ENCODE measurements around the gene PRSS56.

Gene PRSS56

DNA sequence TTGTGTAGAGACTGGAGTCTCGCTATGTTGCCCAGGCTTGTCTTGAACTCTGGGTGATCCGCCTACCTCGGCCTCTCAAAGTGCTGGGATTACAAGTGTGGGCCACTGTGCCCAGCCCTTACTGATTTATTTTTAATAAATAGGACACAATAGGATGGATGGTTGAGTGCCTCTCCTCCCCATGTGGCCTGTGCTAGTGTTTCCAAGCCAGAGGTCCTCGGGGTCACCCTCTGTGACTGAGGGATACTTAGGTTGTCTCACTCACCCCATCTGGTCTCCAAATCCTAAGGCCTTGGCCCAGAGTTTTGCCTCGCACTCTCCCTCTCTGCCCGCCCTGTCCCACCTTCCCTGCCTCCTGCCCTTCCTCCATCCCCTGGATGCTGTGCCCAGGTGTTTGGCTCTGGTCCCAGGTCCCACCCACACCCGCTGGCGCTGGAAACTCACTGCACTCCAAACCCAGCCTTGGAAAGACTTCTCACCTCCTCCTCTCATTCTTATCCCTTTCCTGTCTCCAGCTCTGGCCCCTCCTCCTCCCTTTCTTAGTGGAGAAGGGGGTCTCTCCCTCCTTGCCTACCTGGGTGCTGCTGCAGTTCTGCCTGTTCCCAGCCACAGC is 27.8 kb upstream of the PRSS56 start:
- Mint-ChIP-seq H3K4me1 (ENCODE audit: low read depth) (no peaks in the 10 kb centered on the region), H3K36me3 (ENCODE audit: low read depth) (peaks cover 1% of the 10 kb centered on the region), H3K27ac (no peak overlapping the region), H3K27me3 (ENCODE audit: low read depth) (peaks cover 31% of the 10 kb centered on the region), H3K4me3 (no peak overlapping the region), H3K9me3 (no peaks in the 10 kb centered on the region)

DNA sequence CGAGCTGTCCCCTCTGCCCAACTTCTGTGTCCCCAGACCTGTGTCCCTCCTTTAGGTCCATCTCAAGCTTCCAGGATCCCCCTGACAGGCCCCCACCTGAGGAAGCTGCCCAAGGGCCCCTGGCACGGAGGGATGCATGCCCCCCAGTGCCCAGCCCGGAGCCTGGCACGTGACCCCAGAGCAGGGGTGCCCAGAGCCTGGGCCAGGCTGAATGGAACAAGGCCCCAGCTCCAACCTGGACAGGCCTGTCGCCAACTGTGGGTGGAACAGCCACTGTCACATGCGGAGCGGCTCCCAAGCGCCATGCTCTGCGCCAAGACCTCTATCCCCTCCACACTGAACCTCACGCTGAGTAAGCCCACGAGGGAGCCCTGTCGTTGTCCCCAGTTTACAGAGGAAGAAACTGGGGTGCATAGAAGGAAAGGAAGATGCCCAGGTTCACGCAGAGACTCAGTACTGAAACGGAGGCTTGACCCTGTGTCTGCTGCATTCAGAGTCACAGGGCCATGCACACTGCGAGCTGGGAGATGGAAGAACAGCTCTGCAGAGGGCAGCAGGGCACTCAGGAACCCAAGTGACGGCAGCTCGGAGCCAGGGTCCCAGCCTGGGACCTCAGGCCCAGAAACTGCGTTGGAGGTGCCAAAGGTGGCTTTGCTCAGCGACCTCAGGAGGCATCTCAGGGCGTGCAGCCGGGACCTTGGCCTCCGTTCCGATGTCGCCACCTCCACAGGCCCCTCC is 27.1 kb upstream of the PRSS56 start:
- Mint-ChIP-seq H3K36me3 (ENCODE audit: low read depth) (peaks cover 1% of the 10 kb centered on the region), H3K4me3 (no peak overlapping the region), H3K27me3 (ENCODE audit: low read depth) (peaks cover 28% of the 10 kb centered on the region), H3K4me1 (ENCODE audit: low read depth) (no peaks in the 10 kb centered on the region), H3K9me3 (no peaks in the 10 kb centered on the region), H3K27ac (no peak overlapping the region)

DNA sequence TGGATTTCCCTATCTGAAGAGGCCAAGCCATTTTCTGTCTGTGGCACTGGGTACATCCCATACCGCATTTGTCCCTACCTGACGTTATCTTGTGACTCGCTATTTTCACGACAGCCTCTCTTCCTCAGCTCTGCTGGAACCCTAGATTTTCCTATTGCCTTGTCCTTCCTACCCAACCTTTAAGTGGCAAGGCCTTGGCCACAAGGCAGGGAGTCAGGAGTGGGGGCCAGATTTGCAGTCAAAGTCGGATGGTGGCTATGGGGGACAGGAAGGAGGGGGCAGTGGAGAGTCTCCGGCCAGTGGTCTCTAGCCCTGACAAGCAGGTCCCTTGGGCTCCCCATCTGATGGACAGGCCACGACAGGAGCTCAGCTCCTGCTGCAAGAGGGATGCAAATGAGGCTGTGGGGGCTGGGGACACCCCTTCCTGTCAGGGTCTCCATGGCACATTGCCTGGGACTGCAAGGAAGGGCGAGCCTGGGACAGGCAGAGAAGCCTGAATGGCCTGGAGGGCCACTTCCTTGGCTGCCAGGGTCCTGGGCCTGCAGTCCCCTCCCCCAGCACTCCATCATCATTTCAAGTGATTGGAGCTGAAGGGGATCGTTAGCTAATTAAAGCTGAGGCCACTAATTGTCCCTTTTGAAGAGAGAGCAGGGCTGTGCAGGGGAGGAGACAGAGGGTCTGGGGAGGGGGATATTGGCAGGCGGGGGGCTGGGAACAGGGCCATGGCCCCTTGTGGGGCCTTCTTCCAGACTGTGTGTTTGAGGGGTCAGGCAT is 26.3 kb upstream of the PRSS56 start:
- Mint-ChIP-seq H3K4me1 (ENCODE audit: low read depth) (no peaks in the 10 kb centered on the region), H3K4me3 (no peak overlapping the region), H3K9me3 (no peaks in the 10 kb centered on the region), H3K36me3 (ENCODE audit: low read depth) (peaks cover 1% of the 10 kb centered on the region), H3K27me3 (ENCODE audit: low read depth) (peaks cover 20% of the 10 kb centered on the region), H3K27ac (no peak overlapping the region)

DNA sequence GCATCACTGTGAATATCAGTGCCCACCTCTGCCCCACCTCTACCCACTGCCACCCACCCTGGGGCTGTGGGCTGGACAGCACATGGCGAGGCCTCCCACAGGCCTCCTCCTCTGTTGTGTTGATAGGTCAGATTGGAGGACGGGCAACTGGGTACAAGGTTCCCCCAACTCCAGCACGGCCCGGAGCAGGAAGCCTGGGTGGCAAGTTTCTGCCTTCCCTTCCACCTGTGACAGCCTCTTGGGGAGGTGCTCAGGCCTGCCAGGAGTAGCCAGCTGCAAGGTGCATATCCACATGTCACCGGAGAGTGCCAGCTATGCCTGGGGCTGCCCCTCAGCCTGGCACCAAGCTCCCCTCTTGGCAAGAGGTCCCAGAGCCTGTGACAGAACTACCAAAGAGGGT is 25.6 kb upstream of the PRSS56 start:
- H3K9me3 Mint-ChIP-seq, result no peaks in the 10 kb centered on the region
- H3K27ac Mint-ChIP-seq, result no peak overlapping the region
- no peak overlapping the region for H3K4me3 Mint-ChIP-seq
- peaks cover under 1% of the 10 kb centered on the region for H3K36me3 Mint-ChIP-seq (ENCODE audit: low read depth)
- H3K4me1 Mint-ChIP-seq (ENCODE audit: low read depth), result no peaks in the 10 kb centered on the region
- peaks cover 14% of the 10 kb centered on the region for H3K27me3 Mint-ChIP-seq (ENCODE audit: low read depth)

DNA sequence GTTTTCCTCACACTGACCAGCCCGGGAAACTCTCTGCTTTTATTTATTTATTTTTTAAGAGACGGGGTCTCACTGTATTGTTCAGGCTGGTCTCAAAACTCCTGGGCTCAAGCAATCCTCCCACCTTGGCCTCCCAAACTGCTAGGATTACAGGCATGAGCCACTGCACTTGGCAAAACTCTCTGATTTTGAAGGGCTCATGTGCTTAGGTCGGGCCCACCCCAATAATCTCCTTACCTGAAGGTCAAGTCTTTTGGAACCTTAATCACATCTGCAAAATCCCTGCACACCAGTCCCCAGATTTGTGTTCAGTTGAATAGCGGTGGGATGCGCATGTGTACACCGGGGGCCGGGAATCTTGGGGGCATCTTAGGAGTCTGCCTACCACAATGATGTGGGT is 24.9 kb upstream of the PRSS56 start:
- Mint-ChIP-seq H3K27me3 (ENCODE audit: low read depth) (peaks cover 9% of the 10 kb centered on the region), H3K27ac (no peak overlapping the region), H3K4me3 (no peak overlapping the region), H3K4me1 (ENCODE audit: low read depth) (no peaks in the 10 kb centered on the region), H3K36me3 (ENCODE audit: low read depth) (no peaks in the 10 kb centered on the region), H3K9me3 (no peaks in the 10 kb centered on the region)

DNA sequence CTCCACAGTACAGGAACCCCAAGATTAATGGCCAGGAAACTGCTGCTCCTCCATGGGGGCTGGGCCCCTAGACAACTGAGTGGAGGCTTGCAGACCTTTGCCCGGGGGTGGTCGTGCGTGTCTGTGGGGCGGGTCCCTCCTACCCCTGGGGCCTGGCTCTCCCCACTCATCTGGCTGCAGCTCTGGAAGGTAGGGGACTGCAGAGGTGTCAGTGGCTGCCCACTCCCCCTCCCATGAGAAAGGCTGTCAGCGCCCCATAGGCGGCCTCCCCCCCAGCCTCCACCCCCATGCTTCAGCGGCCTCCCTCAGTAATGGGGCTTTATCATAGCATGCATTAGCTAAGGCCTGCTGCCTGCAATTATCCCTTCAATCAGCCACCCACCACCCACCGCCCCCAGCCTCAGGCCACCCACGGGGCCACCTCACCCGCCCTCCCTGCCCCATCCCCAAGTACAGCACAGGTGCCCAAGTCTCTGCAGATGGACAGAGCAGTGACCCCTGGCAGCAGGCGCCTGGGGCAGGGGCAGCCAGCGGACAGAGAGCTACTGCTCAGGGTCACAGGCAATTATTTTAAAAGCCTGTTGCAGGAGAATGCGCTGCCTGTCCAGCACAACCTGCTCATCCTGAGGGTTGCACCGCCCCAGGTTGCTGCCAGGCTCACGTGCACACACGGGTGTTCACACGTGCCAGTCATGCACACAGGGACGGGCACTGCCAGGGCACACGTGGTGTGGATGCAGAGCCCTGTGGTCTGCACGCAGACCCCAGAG is 23.5 kb upstream of the PRSS56 start:
- peaks cover 4% of the 10 kb centered on the region for H3K27me3 Mint-ChIP-seq (ENCODE audit: low read depth)
- no peaks in the 10 kb centered on the region for H3K36me3 Mint-ChIP-seq (ENCODE audit: low read depth)
- no peak overlapping the region for H3K4me3 Mint-ChIP-seq
- H3K27ac Mint-ChIP-seq, result no peak overlapping the region
- H3K4me1 Mint-ChIP-seq (ENCODE audit: low read depth), result no peaks in the 10 kb centered on the region
- no peaks in the 10 kb centered on the region for H3K9me3 Mint-ChIP-seq

DNA sequence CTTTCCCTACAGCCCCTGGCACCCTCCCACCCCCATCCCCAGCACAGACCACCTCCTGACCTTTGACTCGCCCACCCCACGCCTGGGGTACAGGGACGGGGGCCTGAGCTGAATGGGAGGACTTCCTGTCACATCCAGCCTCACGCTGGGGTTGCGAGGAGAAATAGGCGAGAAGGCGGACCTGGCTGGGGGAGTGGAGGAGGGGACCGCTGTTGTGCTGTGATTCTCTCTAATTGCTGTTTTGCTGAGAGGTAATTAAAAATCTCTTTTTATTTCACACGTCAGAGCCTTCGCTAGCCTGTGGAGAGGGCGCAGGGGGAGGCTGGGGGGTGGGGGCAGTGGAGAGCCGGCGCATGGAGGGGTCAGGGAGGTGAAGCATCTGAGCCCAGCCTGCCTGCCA is 22.8 kb upstream of the PRSS56 start:
- Mint-ChIP-seq H3K27me3 (ENCODE audit: low read depth) (peaks cover 5% of the 10 kb centered on the region), H3K4me3 (no peak overlapping the region), H3K4me1 (ENCODE audit: low read depth) (no peaks in the 10 kb centered on the region), H3K36me3 (ENCODE audit: low read depth) (no peaks in the 10 kb centered on the region), H3K9me3 (no peaks in the 10 kb centered on the region), H3K27ac (no peak overlapping the region)

DNA sequence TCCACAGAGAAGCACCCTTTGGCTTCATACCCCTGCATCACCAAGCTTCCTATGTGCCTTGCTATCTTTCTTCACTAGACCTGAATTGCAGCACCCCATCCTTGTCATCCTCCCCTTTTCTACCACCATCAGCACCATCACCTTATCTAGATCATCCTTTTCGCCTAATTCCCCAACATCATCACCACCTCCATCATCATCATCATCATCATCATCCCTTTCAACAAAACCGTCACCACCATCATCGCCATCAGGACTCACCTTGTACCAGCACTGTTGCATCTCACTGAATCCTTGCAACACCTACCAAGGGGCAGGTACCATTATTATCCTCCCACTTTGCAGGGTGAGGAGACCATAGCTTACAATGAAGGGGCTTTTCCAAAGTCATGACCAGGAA is 21.7 kb upstream of the PRSS56 start:
- H3K27ac Mint-ChIP-seq, result no peak overlapping the region
- no peaks in the 10 kb centered on the region for H3K36me3 Mint-ChIP-seq (ENCODE audit: low read depth)
- H3K9me3 Mint-ChIP-seq, result no peaks in the 10 kb centered on the region
- H3K27me3 Mint-ChIP-seq (ENCODE audit: low read depth), result peaks cover 10% of the 10 kb centered on the region
- no peak overlapping the region for H3K4me3 Mint-ChIP-seq
- H3K4me1 Mint-ChIP-seq (ENCODE audit: low read depth), result peaks cover 2% of the 10 kb centered on the region

DNA sequence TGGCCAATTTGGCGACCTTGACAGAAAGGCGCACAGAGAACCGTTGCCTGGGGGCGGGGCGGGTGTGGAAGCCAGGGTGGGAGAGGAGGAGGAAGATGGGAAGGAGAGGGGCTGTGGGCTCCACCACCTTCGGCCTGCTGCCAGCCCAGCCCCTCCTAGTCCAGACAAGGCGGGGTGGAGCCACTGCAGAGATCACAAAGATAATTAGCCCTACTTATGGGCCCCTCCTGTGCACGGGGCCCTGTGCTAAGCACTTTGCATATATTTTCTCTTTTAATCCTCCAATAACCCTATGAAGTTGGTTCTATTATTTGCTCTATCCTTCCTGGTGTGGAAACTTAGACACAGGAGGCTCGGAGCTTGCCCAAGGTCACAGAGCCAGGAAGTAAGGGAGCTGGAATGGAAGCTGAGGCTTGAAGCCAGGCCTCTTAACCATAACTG is 18.8 kb upstream of the PRSS56 start:
- H3K4me1 Mint-ChIP-seq (ENCODE audit: low read depth), result peaks cover 4% of the 10 kb centered on the region
- no peak overlapping the region for H3K27ac Mint-ChIP-seq
- H3K36me3 Mint-ChIP-seq (ENCODE audit: low read depth), result no peaks in the 10 kb centered on the region
- no peaks in the 10 kb centered on the region for H3K9me3 Mint-ChIP-seq
- H3K27me3 Mint-ChIP-seq (ENCODE audit: low read depth), result peaks cover 32% of the 10 kb centered on the region
- H3K4me3 Mint-ChIP-seq, result no peak overlapping the region

DNA sequence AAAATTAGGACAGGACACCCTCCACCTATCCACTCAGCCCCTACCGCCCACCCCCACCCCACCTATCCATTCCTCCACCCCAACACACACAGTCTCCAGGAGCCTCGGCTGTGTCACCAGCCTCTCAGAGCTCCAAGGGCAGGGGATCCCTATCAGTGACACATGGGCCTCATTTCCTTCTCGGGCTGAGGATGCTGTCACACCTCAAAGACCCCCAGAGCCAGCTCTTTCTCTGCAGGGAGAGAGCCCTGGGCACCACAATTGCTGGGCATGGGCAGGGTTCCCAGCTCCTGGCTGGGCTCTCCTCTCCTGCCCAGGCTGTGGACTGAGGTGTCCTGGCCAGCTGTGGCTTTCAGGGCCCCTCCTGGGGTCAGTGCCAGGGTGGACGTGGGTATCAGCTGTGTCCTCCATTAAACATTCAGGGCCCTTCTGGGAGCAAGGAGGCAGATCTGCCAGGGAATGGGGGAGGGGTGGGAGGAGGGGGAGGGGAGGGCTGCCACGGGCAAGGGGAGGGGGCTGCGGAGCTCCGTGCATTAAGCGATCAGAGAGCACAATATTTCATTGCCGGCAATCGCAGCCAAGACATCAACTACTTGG is 18.3 kb upstream of the PRSS56 start:
- Mint-ChIP-seq H3K36me3 (ENCODE audit: low read depth) (no peaks in the 10 kb centered on the region), H3K27ac (no peak overlapping the region), H3K27me3 (ENCODE audit: low read depth) (peaks cover 32% of the 10 kb centered on the region), H3K4me1 (ENCODE audit: low read depth) (peaks cover 4% of the 10 kb centered on the region), H3K4me3 (no peak overlapping the region), H3K9me3 (no peaks in the 10 kb centered on the region)

DNA sequence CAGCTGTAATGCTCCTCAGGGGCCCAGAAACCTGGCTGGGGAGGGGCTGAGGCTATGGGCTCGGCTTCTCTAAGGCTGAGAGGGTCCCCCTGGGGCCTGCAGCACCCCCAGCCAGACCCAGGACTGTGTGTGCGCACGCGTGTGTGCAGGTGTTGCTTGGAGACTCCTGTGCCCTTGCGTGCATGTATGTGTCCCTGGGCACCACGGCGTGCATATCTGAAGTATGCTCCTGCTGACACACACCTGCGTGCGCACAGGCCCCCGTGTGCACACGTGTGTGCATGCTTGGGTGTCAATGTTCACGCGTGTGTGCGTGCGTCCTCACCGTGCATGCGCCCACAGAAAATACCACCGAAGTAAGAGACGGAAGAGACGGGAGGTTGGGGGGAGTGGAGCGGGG is 17.7 kb upstream of the PRSS56 start:
- Mint-ChIP-seq H3K36me3 (ENCODE audit: low read depth) (no peaks in the 10 kb centered on the region), H3K4me1 (ENCODE audit: low read depth) (peaks cover 4% of the 10 kb centered on the region), H3K27ac (no peak overlapping the region), H3K9me3 (no peaks in the 10 kb centered on the region), H3K27me3 (ENCODE audit: low read depth) (peaks cover 32% of the 10 kb centered on the region), H3K4me3 (peak overlapping the region; percentile 45)

DNA sequence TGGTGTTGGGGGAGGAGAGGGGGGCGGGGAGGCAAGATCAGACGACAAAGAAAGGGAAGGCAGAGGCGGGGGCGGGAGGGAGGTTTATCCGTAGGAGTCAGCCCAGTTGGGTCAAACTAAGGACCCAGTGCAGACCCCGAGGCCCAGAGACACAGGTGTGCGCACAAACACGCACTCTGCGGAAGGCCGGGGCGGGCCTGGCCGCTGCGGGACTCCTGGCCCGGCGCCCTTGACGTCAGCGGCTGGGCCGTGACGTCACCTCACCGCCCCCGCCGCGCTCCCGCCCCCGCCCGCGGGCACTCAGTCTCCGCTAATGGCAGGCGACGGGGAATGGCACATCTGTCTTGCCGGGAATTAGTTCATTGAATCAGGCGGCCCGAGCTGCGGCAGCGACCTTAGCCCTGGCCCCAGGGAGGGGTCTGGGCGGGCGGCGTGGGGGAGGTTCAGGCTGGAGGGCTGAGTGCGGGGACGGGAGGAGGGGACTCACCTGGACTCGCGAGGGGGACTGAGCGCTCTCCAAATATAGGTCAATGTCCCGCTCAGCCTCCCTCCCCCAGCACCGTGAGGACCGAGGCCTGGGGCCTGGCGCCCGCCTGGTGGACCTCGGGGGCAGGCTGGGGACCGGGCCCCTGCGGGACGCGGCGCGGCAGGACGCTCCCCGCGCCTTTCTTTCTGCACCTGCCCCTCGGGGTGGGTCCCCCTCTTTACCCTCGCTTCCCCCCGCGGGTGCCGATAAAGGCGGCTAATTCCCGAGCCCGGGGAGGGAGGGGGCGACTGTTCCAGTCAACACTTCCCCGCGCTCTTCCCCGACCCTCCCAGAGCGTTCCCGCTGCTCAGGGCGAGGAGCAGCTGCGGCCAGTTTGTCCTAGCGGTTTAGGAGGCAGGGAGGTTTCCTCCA is 17.0 kb upstream of the PRSS56 start:
- Mint-ChIP-seq H3K27me3 (ENCODE audit: low read depth) (peaks cover 32% of the 10 kb centered on the region), H3K4me3 (no peak overlapping the region)

DNA sequence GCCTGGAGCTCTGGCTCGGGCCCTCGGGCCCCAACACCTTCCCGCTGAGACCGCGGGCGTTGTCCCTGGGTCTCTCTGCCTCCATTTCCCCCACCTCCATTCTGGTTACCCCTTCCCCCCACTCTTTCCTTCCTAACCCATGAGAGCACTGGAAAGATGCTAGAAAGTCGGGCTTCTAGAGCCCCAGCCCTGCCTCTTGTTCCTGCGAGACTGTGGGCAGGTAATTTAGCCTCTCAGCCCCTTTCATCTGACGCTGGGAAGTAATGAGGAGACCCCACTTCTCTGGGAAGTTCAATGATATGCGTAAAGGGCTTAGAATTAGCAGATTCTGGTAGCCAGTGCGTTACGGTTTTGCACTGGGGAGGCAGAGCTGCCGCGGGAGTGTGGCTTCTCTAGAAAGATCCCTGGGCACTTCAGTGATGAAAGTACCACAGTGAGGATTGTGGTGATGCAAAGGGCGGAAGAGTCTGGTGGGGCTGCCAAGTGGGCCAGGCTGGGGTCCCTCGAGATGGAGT is 16.3 kb upstream of the PRSS56 start:
- no peaks in the 10 kb centered on the region for H3K36me3 Mint-ChIP-seq (ENCODE audit: low read depth)
- no peak overlapping the region for H3K4me3 Mint-ChIP-seq
- no peak overlapping the region for H3K27ac Mint-ChIP-seq
- no peaks in the 10 kb centered on the region for H3K9me3 Mint-ChIP-seq
- peaks cover 32% of the 10 kb centered on the region for H3K27me3 Mint-ChIP-seq (ENCODE audit: low read depth)
- peaks cover 4% of the 10 kb centered on the region for H3K4me1 Mint-ChIP-seq (ENCODE audit: low read depth)

More for the DNA sequence above, 17.0 kb upstream of the PRSS56 start:
- Mint-ChIP-seq H3K27ac (no peak overlapping the region), H3K4me1 (ENCODE audit: low read depth) (peaks cover 4% of the 10 kb centered on the region), H3K9me3 (no peaks in the 10 kb centered on the region), H3K36me3 (ENCODE audit: low read depth) (no peaks in the 10 kb centered on the region)
